OCI-LY3 (cell line): Measurements from ENCODE around the gene TENM4.
A peak's percentile ranks its signal among the peaks of the same experiment; 100 is the strongest.

Source experiments
- H2AFZ ChIP-seq: fragments of 200-600, 300-600 bp; shearing (Covaris generic); 2 replicates; pipeline ENCODE4 v1.6.0; 2014; ENCODE audit warnings: antibody characterized with exemption, low read depth, low read length
- H3K27ac ChIP-seq: fragments of 200-600, 300-600 bp; sonication (generic); 2 replicates; pipeline ENCODE4 v1.5.1; 2014; ENCODE audit warnings: mild to moderate bottlenecking, low read length, moderate library complexity, mixed read lengths
- H3K27me3 ChIP-seq: fragments of 200-600, 300-600 bp; sonication (generic); 2 replicates; pipeline ENCODE4 v1.6.1; 2014; ENCODE audit warnings: low read depth, low read length, mixed read lengths
- H3K36me3 ChIP-seq: fragments of 200-600, 300-600 bp; sonication (generic); replicated peaks from 2 replicates; pipeline ENCODE3; 2014; ENCODE audit warnings: low read depth, low read length, mixed read lengths
- H3K4me1 ChIP-seq: fragments of 300-600, 200-600 bp; sonication (generic); 2 replicates; pipeline ENCODE4 v1.6.1; 2014; ENCODE audit warnings: low read length, mixed read lengths
- H3K4me2 ChIP-seq: fragments of 200-600, 300-600 bp; sonication (generic); 2 replicates; pipeline ENCODE4 v1.6.1; 2014; ENCODE audit warnings: low read length, mixed read lengths
- H3K4me3 ChIP-seq: fragments of 300-600, 200-600 bp; sonication (generic); 2 replicates; pipeline ENCODE4 v1.5.1; 2014; ENCODE audit warnings: antibody characterized with exemption, mild to moderate bottlenecking, low read length, moderate library complexity
- H3K79me2 ChIP-seq: fragments of 300-600, 200-600 bp; shearing (Covaris generic); 2 replicates; pipeline ENCODE4 v1.6.1; 2014; ENCODE audit warnings: mild to moderate bottlenecking, low read length, mixed read lengths
- H3K9ac ChIP-seq: fragments of 300-600, 200-600 bp; shearing (Covaris generic); 2 replicates; pipeline ENCODE4 v1.6.0; 2014; ENCODE audit warnings: mild to moderate bottlenecking, low read length, moderate library complexity
- H3K9me3 ChIP-seq: fragments of 200-600, 300-600 bp; shearing (Covaris generic); 2 replicates; pipeline ENCODE4 v1.6.1; 2014; ENCODE audit warnings: low read length, mixed read lengths; ENCODE audit not compliant: insufficient read depth
- H4K20me1 ChIP-seq: fragments of 200-600, 300-600 bp; sonication (generic); 2 replicates; pipeline ENCODE4 v1.6.1; 2016; ENCODE audit warnings: low read length, mixed read lengths; ENCODE audit not compliant: insufficient read depth
- EZH2phosphoT487 ChIP-seq: fragments of 200-600 bp; shearing (Covaris generic); IDR thresholded peaks from 2 replicates; pipeline ENCODE4 v1.6.1; 2018; ENCODE audit warnings: antibody characterized with exemption, mixed run types, low read depth
- TF ChIP-seq, protein P1 (sequence below): fragments of 200-600, 300-600 bp; sonication (generic); IDR thresholded peaks from 2 replicates; pipeline ENCODE4 v1.5.1; 2014; ENCODE audit warnings: antibody characterized with exemption, low read length, low read depth

TENM4 gene

DNA sequence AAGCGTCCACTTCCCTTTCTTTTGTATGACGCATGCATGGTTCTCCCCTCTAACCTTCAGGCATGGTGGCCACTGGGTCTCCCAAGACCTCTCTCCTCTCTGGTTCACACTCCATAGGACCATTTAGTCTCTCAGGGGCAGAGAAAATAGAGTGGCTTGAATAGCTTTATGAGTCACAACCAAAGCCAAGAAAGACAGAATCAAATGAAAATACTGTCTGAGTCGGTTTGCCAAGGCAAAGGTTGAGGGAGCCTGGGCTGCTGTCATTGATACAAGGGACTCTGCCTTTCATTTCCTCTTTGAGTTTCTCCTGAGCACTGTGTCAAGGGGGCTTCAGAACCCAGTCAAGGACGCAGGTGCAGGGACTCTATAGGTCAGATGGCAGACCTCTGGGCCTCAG lies 44.2 kb downstream of the TENM4 start:
- peaks cover 1% of the 10 kb centered on the region for H3K36me3 ChIP-seq
- H4K20me1 ChIP-seq: peaks cover 79% of the 10 kb centered on the region
- H3K27me3 ChIP-seq: peaks cover 4% of the 10 kb centered on the region; the same call in 1 of the 2 replicates
- H3K4me1 ChIP-seq: peaks cover 21% of the 10 kb centered on the region
- H2AFZ ChIP-seq: no peak overlapping the region
- H3K4me2 ChIP-seq: peak overlapping the region; percentile 68
- peak overlapping the region; percentile 30 for H3K4me3 ChIP-seq
- peak overlapping the region; percentile 26 for H3K27ac ChIP-seq
- H3K79me2 ChIP-seq: peaks cover 30% of the 10 kb centered on the region
- TF ChIP-seq, protein P1, sequence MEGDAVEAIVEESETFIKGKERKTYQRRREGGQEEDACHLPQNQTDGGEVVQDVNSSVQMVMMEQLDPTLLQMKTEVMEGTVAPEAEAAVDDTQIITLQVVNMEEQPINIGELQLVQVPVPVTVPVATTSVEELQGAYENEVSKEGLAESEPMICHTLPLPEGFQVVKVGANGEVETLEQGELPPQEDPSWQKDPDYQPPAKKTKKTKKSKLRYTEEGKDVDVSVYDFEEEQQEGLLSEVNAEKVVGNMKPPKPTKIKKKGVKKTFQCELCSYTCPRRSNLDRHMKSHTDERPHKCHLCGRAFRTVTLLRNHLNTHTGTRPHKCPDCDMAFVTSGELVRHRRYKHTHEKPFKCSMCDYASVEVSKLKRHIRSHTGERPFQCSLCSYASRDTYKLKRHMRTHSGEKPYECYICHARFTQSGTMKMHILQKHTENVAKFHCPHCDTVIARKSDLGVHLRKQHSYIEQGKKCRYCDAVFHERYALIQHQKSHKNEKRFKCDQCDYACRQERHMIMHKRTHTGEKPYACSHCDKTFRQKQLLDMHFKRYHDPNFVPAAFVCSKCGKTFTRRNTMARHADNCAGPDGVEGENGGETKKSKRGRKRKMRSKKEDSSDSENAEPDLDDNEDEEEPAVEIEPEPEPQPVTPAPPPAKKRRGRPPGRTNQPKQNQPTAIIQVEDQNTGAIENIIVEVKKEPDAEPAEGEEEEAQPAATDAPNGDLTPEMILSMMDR: no peak
- TF ChIP-seq EZH2phosphoT487: no peak
- H3K9me3 ChIP-seq: no peaks in the 10 kb centered on the region
- H3K9ac ChIP-seq: no peak overlapping the region

DNA sequence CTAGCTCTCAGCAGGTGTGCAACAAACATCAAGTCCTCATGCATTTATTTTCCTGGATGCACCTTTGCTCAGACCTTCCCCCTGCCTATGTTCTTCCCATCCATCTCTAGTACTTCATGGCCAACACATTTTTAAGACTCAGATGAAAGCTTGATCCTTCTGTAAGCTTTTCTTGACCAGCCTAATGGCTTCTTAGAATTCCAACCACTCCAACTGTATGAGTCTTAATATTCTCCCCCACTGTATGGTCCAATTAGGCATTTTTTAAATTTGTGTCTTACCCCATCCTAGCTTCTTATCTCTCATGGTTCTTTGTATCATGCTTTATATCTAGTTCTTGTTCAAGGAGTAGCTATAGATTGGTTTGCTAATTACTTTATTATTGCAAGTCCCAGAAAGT lies 44.8 kb downstream of the TENM4 start:
- peak overlapping the region; percentile 68 for H3K4me2 ChIP-seq
- H2AFZ ChIP-seq: no peak overlapping the region
- H4K20me1 ChIP-seq: peaks cover 80% of the 10 kb centered on the region
- no peak overlapping the region for H3K9ac ChIP-seq
- peaks cover 4% of the 10 kb centered on the region; the same call in 1 of the 2 replicates for H3K27me3 ChIP-seq
- TF ChIP-seq EZH2phosphoT487: no peak
- TF ChIP-seq, protein P1: no peak
- peaks cover 28% of the 10 kb centered on the region for H3K79me2 ChIP-seq
- H3K9me3 ChIP-seq: no peaks in the 10 kb centered on the region
- peaks cover 28% of the 10 kb centered on the region for H3K4me1 ChIP-seq
- no peaks in the 10 kb centered on the region for H3K36me3 ChIP-seq
- H3K4me3 ChIP-seq: peak overlapping the region; percentile 30; the same call in 1 of the 2 replicates
- no peak overlapping the region for H3K27ac ChIP-seq

DNA sequence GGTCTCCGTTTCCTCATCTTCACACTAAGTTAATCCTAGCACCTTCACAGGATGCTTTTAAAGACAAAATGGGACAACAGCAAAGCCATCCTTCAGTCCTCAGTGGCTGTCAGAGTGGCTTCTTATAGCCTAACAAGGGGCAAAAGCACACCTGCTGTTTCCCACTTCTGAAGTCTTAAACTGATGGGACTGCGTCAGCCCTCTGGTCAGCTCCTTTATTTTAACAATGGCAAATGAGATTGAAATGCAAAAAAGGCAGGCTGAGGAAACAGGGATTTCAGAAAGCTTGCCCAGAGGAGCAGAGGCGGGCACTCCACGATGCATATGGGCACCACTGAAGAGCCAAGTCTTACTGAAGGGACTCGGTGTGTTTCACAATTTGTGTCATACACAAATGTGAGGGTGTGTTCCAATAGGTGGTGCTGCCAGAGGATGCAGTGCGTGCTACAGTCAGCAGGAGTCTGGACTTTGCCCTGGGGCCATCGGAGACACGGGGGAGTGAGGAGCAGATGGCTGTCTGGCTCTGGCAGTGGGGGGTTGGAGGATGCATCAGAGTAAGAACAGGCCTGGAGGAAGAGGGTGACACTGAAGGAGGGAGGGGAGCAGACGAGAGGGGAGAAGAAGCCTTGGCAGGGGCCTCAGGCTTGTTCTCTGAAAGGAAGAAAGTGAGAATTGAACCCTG lies 47.3 kb downstream of the TENM4 start:
- H3K79me2 ChIP-seq: peaks cover 43% of the 10 kb centered on the region
- H3K27me3 ChIP-seq: peaks cover 16% of the 10 kb centered on the region
- H3K27ac ChIP-seq: no peak overlapping the region
- H3K4me2 ChIP-seq: no peak overlapping the region
- TF ChIP-seq, protein P1: no peak
- TF ChIP-seq EZH2phosphoT487: no peak
- peaks cover 39% of the 10 kb centered on the region for H3K4me1 ChIP-seq
- H3K9ac ChIP-seq: no peak overlapping the region
- no peak overlapping the region for H3K4me3 ChIP-seq
- no peak overlapping the region for H2AFZ ChIP-seq
- H4K20me1 ChIP-seq: peaks cover 97% of the 10 kb centered on the region
- H3K9me3 ChIP-seq: no peaks in the 10 kb centered on the region
- H3K36me3 ChIP-seq: peaks cover 3% of the 10 kb centered on the region

DNA sequence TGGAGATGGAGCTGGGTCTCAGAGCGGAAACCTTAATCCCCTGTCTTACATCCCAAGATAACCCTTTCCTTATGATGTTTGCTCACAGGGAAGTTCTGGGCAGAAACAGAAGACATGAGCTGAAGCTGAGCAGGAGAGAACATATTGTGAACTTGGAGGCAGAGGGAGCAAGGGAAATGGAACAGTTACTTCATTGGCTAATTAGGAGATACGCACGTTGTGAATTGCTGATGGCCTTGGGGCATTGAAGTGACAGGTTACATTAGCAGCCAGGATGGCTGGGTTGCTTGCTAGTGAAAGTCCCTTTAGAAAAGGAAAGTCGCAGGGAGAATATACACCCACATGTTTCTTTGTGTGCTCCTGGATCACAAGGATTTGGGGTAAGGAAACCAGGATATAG lies 48.7 kb downstream of the TENM4 start:
- no peak for TF ChIP-seq EZH2phosphoT487
- TF ChIP-seq, protein P1: no peak
- peaks cover 23% of the 10 kb centered on the region for H3K27me3 ChIP-seq
- H3K27ac ChIP-seq: no peak overlapping the region
- H4K20me1 ChIP-seq: peaks cover 99% of the 10 kb centered on the region
- H3K4me2 ChIP-seq: no peak overlapping the region
- no peak overlapping the region for H2AFZ ChIP-seq
- peaks cover 51% of the 10 kb centered on the region for H3K79me2 ChIP-seq
- peaks cover 5% of the 10 kb centered on the region for H3K36me3 ChIP-seq
- peaks cover 48% of the 10 kb centered on the region for H3K4me1 ChIP-seq
- H3K4me3 ChIP-seq: no peak overlapping the region
- no peak overlapping the region for H3K9ac ChIP-seq
- H3K9me3 ChIP-seq: no peaks in the 10 kb centered on the region
